Coronary artery (tissue), 2 donors: ENCODE results near the gene ASB5.
"Not testable (repeated sequence)": the region's sequence is repeated elsewhere in the genome, so short reads cannot be mapped to it uniquely, and the experiment has no call there.

Experiments
- DNase-seq: peaks from one replicate; pipeline ENCODE4 v3.0.0-alpha.2; 2017; ENCODE audit warnings: low spot score
- H3K27ac ChIP-seq, 2 donors: fragments of 200-600 bp; sonication (generic); one replicate each; pipeline ENCODE4 v1.5.1; 2016 to 2019
- H3K4me3 ChIP-seq: fragments of 200-600 bp; sonication (generic); 2 replicates; pipeline ENCODE4 v1.5.1; 2016; ENCODE audit warnings: mild to moderate bottlenecking, moderate library complexity
- CTCF ChIP-seq: fragments of 200-600 bp; sonication (generic); IDR thresholded peaks from one replicate; pipeline ENCODE4 v1.5.1; 2019; ENCODE audit warnings: antibody characterized with exemption

The ASB5 gene

GRCh38 chr4:176230836-176231235 lies 38.2 kb downstream of the ASB5 start:
- no peak overlapping the region for H3K4me3 ChIP-seq
- H3K27ac ChIP-seq, result no peak overlapping the region
- DNase-seq, result no peak
- TF ChIP-seq CTCF, result no peak

GRCh38 chr4:176229645-176230044 lies 39.4 kb downstream of the ASB5 start:
- Histone ChIP-seq H3K4me3 (no peak overlapping the region), H3K27ac (peak overlapping the region in 1 of 2 donors; percentile 51)
- TF ChIP-seq CTCF, result no peak
- DNase-seq, result no peak

- DNase-seq, result no peak
- no peak overlapping the region for H3K4me3 ChIP-seq
- H3K27ac ChIP-seq, result no peak overlapping the region
- TF ChIP-seq CTCF, result no peak
Observed at GRCh38 chr4:176226736-176227135, 42.3 kb downstream of the ASB5 start.

- H3K27ac ChIP-seq, result no peak overlapping the region
- no peak overlapping the region for H3K4me3 ChIP-seq
Observed at GRCh38 chr4:176223561-176223960, 45.5 kb downstream of the ASB5 start.

GRCh38 chr4:176222149-176222548 lies 46.9 kb downstream of the ASB5 start:
- no peak for DNase-seq
- no peak for TF ChIP-seq CTCF
- H3K27ac ChIP-seq, result no peak overlapping the region
- no peak overlapping the region for H3K4me3 ChIP-seq

More at GRCh38 chr4:176223561-176223960, 45.5 kb downstream of the ASB5 start:
- no peak for TF ChIP-seq CTCF
- no peak for DNase-seq

GRCh38 chr4:176217510-176217909 lies 51.5 kb downstream of the ASB5 start:
- Histone ChIP-seq H3K4me3 (no peak overlapping the region), H3K27ac (no peak overlapping the region)
- no peak for DNase-seq
- TF ChIP-seq CTCF, result no peak

- not testable (repeated sequence) for DNase-seq, H3K4me3 ChIP-seq, H3K27ac ChIP-seq
Observed at GRCh38 chr4:176212351-176212750, 56.7 kb downstream of the ASB5 start.
